GM18498 (cell line): ENCODE results near the gene OXCT2.
A peak's percentile ranks its signal among the peaks of the same experiment; 100 is the strongest.
"Not testable (repeated sequence)": the region's sequence is repeated elsewhere in the genome, so short reads cannot be mapped to it uniquely, and the experiment has no call there.

ENCODE experiments used
- ATAC-seq: cut with Tn5 transposase; IDR thresholded peaks from one replicate; pipeline ENCODE4 v1.9.1; 2021; ENCODE audit warnings: mild to moderate bottlenecking, moderate library complexity; ENCODE audit not compliant: unreplicated experiment

The OXCT2 gene

GRCh38 chr1:39771022-39771532, at the start of gene OXCT2:
Gene OXCT2 (minus strand): TSS chr1:39771348. CDS start chr1:39771255, 93 bp downstream.
- not testable (repeated sequence) for ATAC-seq

GRCh38 chr1:39819091-39819812, 48.1 kb upstream of the OXCT2 start:
- no peak for ATAC-seq

GRCh38 chr1:39818482-39818881, 47.3 kb upstream of the OXCT2 start:
- no peak for ATAC-seq

- peak; percentile 71 for ATAC-seq
These were observed 46.2 kb upstream of the OXCT2 start for GRCh38 chr1:39817091-39817932.

DNA sequence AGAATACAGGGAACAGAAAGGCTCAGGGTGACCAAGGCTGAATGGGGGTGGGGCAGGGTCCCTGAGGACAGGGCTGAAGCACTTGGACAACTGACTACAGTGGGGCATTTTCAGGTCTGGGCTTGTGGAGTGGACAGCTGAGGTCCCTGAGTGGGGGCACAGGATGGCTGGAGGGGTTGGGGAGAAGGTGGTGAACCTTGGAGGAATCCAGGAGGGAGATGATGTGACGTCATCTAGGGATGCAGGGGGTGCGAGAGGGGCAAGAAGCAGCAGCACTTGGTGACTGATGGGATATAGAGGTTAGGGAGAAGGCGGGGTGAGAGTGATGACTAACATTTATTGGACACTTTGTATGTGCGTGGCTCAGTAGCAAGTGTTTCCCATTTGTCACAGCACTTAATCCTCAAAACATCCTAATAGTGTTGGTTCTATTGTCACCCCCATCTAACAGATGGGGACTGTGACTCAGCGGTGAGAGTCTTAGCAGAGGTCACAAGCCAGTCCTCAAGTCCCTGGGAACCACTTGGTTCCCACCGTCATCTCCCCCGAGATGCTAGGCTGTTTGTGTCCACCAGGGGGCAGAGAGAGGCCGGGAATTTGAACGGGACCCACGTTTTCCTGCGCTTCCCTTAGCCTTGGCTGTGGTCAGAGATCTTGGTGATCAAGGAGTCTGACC, 45.4 kb upstream of the OXCT2 start:
- peak; percentile 40 for ATAC-seq

GRCh38 chr1:39812913-39813312, 41.8 kb upstream of the OXCT2 start:
- ATAC-seq = no peak

DNA sequence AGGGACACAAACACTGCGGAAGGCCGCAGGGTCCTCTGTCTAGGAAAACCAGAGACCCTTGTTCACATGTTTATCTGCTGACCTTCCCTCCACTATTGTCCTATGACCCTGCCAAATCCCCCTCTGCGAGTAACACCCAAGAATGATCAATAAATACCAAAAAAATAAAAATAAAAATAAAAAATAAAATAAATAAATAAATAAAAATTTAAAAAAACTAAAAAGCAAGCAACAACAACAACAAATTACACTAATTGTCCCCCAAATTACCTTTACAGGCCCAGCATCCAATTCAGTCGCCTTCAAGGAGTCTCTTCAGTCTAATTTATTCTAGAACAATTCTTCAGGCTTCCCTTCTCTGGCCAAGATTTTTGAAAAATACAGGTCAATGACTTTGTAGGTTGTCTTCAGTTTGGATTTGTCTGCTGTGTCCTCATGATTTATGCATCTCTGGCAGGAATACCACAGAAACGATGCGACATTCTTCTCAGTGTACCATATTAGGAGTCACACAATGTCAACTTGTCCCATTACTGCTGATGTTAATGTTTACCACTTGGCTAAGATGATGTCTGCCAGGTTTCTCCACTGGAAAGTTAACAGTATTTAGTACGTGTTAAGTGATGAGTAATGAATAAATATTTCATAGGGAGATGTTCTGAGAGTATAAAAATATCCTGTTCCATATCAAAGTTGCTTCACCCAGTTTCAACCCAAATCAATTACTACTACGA, 37.8 kb upstream of the OXCT2 start:
- no peak for ATAC-seq

- no peak for ATAC-seq
These were observed 34.2 kb upstream of the OXCT2 start for GRCh38 chr1:39805385-39805784.

DNA sequence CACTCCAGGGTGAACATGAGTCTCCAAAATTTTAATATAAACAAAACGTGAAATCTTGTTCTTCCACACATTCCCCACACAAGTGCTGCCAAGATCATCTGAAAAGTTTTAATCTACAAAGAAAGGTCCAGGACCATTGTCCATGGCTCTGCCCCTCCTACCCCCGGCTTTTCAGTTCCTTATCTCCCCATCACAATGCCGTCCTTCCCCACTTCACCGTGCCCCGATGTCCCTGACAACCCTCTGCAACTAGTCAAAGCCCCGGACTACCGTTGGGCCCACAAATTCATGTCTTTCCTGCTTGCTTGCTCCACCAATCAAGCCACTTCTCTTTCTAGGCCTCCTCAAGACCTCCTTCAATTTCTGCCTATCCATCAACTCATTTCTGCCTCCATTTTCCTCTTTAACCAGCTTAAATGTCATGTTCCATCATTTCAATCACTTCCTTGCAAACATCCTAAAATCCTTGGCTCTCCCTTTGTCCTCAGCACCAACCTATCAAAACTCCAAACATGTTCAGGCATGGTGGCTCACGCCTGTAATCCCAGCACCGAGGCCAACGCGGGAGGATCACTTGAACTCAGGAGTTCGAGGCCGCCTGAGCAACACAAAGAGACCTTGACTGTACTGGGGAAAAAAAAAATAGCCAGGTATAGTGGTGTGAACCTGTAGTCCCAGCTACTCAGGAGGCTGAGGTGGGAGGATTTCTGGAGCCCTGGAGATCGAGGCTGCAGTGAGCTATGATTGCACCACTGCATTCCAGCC, 31.5 kb upstream of the OXCT2 start:
- no peak for ATAC-seq

DNA sequence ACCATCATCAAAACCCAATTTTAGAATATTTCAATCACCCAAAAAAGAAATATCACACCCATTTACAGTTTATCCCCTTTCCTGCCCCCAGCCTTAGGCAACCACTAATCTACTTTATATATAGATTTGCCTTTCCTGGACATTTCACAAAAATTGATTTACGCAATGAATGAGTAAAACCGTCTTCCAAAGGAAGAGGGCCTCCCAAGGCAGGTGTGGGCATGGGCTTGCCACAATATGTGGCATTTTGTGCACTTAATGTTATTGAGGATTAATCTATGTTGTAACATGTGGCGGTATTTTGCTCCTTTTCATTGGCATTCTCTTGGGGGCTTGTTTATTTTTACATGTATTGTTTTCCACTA, 29.3 kb upstream of the OXCT2 start:
- no peak for ATAC-seq

- ATAC-seq = peak; percentile 56
These were observed 28.8 kb upstream of the OXCT2 start for GRCh38 chr1:39799770-39800470.

GRCh38 chr1:39798859-39799769, 28.0 kb upstream of the OXCT2 start:
- peak; percentile 95 for ATAC-seq

GRCh38 chr1:39795651-39796050, 24.5 kb upstream of the OXCT2 start:
- no peak for ATAC-seq

DNA sequence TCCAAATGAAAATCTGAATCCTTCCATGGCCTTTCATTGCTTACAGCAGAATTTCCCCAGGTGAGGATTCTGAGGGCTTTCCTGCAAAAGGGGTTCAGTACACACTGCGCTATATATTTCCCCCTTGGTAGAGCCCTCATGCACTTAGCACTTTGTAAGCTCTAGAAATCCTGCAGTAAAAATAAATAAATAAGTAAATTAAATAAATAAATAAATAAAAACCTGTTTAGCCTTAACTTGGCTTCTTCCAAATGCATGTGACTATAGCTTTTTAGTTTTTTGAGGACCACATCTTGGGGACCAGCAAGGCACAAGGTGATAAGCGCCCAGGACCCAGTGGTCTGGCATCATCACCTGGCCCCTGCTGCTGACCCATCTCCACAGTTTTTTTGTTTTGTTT, 20.7 kb upstream of the OXCT2 start:
- no peak for ATAC-seq

DNA sequence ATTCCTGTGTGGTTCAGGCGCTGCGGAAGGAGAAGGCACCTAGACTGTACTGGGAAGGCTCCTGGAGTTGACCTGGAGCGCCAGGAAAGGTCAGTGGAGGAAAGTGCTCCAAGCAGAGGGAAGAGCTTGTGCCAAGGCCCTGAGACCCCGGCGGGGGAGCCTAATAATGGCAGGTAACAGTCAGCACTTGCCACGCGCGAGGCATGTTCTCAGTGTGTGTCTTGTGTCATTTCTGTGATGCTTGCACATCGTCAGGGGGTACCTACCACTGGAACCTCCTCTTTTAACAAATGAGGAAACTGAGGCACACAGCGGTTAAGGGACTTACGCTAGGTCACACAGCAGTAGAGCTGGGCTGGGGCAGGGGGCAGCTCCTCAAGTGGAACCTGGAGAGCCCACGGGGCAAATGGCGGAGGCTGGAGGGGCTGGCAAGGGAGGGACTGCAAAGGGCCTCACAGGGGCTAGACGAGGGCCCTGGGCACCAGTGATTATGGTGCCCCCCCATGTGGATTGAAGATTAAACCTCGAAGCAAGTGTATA, 18.5 kb upstream of the OXCT2 start:
- no peak for ATAC-seq

GRCh38 chr1:39788758-39789570, 17.8 kb upstream of the OXCT2 start, which contains the start of gene BMP8B:
Gene BMP8B (minus strand): TSS chr1:39788865. CDS start chr1:39788485, 380 bp downstream.
- ATAC-seq = peak; percentile 66

DNA sequence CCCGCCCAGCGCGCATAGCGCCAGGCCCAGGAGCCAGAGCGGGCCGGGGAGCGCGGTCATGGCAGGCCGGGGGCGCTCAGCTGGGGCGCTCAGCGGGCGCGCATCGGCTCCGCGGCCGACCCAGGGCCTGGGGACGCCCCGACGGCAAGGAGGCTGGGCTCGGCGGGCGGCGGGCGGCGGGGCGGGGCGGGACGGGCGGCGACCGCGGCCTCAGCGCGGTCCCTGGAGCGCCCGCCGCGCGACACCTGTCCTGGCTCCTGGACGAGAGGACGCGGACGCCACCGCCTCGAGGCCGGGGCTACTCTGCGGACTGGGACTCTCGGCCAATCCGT, 17.2 kb upstream of the OXCT2 start:
- peak; percentile 24 for ATAC-seq
